ENCODE data around the gene GRB10.

GRB10 gene

GRCh38 chr7:50651271-50651989, 131.3 kb downstream of the GRB10 start:
- DNase-seq = no peak

GRCh38 chr7:50650057-50650664, 132.5 kb downstream of the GRB10 start:
- no peak for DNase-seq

DNA sequence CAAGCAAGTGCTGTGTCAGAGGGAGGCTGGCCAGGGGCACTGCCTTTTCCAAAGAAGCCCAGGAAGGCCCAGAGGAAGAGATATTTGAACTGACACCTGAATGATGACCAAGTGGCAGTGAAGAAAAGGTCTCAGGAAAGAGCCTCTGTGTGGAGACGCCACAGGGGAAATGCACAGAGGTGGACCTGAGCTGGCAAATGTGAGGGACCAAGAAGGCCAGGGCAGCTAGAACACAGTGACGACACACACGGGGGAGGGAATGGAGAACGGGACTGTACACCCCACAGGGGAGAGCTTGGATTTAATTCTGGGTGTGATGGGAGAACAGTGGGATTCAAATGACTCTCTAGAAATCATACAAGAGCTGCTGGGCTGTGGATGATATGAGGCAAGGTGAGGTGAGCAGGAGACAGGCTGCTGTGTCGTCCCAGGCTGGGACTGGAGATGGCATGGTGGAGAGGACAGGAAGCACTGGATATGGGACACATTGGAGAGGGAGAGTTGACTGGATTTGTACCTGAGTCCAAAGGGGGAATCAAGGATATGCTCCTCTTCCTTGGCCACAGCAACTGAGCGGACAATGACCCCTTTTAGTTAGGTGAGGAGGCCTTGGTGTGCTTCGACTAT, 133.3 kb downstream of the GRB10 start:
- no peak for DNase-seq

DNA sequence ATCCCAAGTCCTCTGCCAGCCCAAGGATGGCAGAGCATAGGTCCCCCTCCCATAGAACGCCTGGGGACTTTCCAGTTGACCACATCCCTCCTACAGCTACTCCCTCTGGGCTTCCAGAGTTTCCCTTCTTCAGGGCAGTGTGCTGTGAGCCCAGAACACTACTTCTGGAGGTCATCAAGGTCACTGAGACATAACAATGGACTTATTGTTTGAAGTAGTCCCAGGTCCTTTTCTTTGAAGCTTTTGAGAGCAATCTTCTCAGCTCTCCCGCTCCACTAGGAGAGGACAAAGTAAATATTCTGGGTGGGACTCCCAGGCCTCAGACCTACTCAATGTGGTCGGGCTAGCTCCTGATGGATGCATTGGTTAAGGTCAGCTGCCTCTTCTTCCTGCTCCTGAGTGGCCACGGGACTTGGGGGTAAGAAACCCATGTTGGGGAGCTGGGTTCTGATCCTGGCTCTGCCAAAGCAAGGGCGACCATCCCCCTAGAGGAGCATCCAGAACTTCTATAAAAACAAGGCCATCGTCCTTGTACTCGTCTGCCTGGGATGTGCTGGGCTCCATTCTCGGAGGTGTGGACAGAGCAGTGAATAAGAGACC, 134.0 kb downstream of the GRB10 start:
- DNase-seq = no peak

DNA sequence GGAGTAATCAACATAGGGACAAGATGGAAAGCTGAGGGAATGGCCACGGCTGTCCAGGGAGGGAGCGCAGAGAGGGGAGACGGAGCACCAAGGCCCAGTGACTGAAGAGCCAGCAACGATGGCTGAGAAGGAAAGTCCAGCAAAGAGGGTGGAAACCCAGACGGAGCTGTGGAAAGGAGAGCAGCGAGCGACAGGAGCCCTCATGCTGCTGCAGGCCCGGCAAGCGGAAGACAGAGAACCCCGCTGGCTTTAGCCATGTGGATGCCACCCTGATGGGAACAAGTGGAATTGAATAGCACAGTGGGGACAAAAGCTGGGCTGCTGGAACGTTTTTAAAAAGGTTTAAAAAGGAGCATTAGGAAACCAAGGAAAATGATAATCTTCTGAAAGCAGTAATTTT, 134.6 kb downstream of the GRB10 start:
- DNase-seq = no peak

DNA sequence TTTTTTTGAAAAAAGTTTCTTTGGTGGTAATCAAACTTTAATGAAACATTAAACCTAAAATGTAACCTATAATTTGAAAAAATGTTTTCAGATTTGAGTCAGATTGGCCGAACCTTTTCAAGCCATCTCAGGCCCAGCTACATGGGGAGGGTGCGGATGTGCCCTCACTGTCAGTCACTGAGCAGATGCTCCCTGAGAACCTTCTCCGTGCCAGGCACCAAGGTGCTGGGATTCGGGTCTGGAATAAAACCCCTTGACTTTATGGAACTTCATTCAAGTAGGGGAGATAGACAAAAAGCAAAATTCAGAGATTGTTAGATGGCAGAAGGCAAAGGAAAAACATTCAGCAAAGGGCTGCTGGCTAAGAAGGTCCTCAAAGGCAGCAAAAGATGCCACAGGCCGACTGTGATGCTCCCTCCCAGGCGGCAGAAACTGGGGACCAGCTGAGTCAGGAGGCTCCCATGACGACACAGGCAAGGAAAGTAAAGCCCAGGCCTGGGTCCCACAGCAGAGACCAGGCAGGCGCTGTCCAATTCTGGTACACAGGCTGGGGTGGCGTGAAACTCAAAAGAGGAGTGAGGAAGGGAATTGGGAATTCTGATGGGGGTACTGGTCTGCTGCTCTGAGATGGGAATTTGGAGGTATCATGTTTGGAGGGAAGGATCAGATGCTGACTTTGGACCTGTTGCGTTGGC, 135.3 kb downstream of the GRB10 start:
- DNase-seq = no peak

- DNase-seq = no peak
Observed at GRCh38 chr7:50646069-50646468, 136.6 kb downstream of the GRB10 start.

GRCh38 chr7:50645186-50645585, 137.5 kb downstream of the GRB10 start:
- DNase-seq = no peak

DNA sequence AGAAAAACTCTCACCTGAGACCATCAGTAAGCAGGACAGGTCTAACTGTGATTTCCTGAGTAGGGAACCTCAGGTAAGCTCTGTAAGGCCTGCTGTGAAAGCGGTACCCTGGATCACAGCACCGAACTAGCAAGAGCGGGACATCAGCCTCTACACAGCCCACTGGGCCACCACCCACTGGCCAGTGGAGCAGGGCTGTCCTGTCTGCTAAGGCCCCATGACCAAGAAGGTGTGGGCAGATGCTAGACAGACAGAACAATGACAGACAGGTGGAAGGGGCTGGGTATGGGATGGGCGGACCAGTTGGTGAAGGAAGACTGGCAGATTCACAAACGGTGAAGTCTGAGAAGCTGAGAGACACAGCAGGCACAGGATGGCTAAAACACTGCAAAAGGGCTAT, 138.1 kb downstream of the GRB10 start:
- DNase-seq = no peak

DNA sequence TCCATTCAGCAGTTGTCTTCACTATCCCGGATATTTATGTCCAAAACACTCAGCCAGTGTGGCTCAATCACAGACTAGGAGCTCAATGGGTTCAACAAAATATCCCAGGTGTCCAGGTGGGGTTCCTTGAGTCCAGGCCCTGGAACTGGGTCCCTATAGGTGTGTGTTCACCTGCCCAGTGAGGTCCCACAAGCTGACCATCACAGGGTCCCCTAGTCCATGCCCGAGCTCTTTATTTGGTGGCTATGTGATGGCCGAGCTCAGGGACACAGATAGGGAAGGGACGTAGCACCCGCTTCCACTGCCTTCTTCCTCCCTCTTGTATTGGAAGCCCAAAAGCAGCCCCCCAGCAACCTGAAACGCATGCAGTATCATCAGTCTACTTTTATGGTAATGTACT, 138.6 kb downstream of the GRB10 start:
- DNase-seq = no peak

DNA sequence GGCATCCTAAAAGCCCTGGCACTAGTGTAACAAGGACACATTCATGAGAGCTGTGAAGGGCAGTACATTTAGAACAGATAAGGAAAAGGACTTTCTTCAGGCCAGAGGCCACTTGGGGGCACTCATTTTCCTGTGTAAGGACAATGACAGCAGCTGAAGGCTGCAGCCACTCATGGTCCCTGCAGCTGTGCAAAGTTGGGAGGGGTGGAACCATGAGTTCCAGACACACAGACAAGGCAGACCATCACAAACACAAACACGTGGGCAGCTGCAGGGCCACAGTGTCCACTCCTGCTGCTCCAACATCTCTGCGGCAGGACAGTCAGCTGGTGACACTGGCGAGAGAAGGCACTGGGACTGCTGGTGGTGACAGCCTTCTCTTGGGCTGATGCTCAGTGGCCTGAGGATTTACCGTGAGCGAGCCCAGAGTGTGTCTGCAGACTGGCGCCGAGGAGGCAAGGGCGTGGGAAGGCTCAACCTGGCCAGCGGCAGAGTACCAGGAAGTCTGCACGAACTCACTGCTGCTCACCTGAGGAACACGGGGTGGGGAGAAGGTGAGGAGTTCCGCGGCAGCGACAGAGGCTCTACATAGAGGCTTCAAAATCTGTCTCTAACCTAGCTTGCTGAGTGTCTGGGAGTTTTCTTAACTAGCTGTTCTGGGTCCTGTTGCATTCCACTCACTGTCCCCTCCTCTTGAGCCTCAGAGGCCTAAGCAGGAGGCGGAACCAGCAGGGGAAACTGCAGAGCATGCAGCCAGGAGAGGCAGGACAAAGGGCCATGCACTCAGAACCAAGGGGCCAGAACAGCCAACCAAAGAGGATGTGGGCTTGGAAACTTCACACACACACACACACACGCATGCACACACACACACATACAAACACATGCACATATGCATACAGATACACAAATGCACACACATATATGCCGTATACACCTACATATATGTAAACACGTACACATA, 141.0 kb downstream of the GRB10 start:
- no peak for DNase-seq

DNA sequence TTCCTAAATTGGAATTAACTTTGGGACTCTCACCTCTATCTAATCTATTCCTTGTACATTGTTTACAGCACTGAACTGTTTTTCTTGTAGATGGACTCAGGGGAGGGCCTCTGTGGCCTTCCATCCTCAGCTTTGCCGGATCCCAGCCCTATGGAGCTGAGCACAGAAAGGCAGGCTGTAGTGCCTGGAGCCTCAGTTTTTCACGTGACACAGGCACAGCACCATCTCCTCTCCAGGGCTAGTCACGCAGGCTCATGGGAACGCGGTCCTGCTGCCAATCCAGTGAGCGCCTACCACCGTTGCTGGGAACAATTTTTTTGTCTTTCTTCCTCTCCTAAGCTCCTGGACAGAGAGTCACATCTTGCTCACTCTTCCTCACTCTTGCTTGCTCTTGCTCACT, 141.9 kb downstream of the GRB10 start:
- no peak for DNase-seq

DNA sequence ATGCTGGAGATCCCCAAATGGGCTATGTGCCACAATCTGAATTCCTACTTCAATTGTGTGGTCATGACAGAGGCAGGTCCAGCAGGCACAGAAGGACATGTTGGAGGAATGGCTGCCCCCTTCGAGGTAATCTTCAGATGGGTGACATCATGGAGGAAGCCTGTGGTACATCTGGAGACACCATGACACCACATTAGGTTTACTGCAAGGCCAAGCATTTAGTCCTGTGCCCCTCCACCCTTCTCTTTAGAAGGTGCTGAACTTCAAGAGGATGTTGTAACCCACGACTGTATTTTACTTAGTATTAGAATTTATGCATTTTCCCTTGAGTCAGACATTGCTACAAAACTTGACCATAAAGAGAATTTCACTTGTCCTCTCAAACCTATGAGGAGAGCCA, 142.4 kb downstream of the GRB10 start:
- DNase-seq = no peak

DNA sequence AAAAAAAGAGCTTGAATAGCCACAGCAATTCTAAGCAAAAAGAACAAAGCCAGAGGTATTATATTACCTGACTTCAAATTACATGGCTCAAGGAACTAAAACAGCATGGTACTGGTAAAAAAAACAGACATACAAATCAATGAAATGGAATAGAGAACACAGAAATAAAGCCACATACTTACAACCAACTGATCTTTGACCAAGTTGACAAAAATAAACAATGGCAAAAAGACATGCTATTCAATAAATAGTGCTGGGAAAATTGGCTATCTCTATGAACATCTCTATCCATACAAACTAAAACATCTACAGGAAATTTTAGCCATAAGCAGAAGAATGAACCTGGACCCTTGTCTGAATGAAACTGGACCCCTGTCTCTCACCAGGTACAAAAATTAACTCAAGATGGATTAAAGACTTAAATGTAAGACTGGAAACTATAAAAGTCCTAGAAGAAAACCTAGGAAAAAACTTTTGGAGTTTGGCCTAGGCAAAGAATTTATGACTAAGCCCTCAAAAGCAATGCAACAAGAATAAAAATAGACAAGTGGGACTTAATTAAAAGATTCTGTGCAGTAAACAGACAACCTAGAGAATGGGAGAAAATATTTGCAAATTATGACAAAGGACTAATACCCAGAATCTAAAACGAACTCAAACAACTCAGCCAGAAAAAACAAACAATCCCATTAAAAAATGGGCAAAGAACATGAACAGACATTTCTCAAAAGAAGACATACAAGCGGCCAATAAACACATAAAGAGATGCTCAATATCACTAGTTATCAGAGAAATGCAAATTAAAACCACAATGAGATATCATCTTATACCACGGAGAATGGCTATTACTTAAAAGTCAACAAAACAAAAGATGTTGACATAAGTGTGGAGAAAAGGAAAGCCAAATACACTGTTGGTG, 144.7 kb downstream of the GRB10 start:
- DNase-seq = no peak

- no peak for DNase-seq
Observed at GRCh38 chr7:50634378-50634777, 148.3 kb downstream of the GRB10 start.

- no peak for DNase-seq
Observed at GRCh38 chr7:50633414-50633710, 149.3 kb downstream of the GRB10 start.

- peak; percentile 64 for DNase-seq
Observed at GRCh38 chr7:50632561-50633413, 149.9 kb downstream of the GRB10 start.

- DNase-seq = no peak
Observed at GRCh38 chr7:50631639-50632038, 151.1 kb downstream of the GRB10 start.

DNA sequence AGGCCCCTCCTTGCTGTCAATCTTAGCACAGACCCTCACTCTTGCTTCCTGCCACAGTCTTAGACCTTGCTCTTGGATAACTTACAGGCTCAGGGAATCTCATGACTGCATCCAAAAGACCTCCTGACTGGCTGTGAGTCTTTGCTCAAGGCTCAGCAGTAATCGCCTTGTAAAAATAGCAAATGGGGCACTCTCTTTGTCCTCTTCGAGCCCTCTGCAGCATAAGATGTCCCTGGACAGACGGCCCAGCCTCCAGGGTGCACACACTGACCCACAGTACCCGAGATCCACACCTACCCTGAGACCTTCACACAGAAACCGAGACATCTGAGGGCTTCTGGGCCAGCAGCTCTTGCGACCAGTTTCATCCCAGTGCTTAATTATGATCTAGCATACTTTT, 151.6 kb downstream of the GRB10 start:
- DNase-seq = no peak

DNA sequence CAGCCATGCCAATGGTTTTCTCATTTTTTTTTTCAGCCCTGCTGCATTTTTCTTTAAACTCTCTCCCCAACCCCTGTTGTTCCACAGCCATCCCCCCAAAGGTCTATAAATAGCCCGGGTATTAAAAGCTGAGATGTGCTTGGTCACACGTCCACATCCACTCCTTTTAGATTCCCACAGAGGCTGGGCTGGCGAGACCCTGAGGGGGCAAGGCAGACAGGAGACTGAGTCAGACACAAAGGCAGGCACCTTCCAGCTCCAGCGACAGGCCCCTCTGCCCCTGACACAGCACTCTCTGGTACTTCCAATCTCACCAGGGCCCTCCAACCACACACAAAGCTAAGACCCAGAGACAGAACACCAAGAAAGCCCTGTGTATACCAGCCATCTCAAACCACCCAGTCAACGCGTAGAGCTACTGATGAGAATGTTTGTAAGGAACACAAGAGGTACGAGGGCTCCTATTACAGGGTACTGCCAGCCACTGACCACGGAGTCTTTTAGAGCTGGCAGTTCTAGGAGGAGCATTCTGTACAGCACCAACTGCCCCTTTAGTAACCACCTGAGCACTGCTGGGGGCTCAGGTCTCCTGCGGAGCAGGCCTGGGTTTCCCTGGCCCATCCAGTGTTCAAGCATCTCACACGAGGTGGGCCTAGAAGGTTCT, 153.3 kb downstream of the GRB10 start:
- no peak for DNase-seq

Data from activated CD4-positive, alpha-beta T cell treated with anti-CD3 and anti-CD28 coated beads for 48 hours (primary cell).